Activated T-helper 1 cell treated with anti-CD3 and anti-CD28 coated beads, Interleukin-12 subunit alpha, Interleukin-12 subunit beta, Interleukin-2, Interleukin-4 antibody, amounts not matched to agents 30 ng/mL and 10 ng/mL and 1 ng/mL, durations not matched to agents 14 hours and 24 hours and 36 hours (primary cell): ENCODE results near the gene ZNF629. TPM values are rescaled to one million over a fixed set of nuclear protein-coding genes. Genes with fewer than 3 reads are reported as not detected.

ENCODE experiments used
- DNase-seq: peaks from one replicate; pipeline ENCODE4 v3.0.0; 2021; ENCODE audit warnings: low spot score
- H3K27ac Mint-ChIP-seq: one replicate; pipeline ENCODE4 v1.8.0; 2021; ENCODE audit warnings: mild to moderate bottlenecking, mixed read lengths
- H3K27me3 Mint-ChIP-seq: one replicate; pipeline ENCODE4 v1.8.0; 2022; ENCODE audit warnings: mild to moderate bottlenecking, moderate library complexity, mixed read lengths; ENCODE audit not compliant: insufficient read depth
- H3K36me3 Mint-ChIP-seq: one replicate; pipeline ENCODE4 v1.8.0; 2021; ENCODE audit warnings: low read depth, mixed read lengths
- H3K4me1 Mint-ChIP-seq: one replicate; pipeline ENCODE4 v1.8.0; 2021; ENCODE audit warnings: low read depth, mixed read lengths
- H3K4me3 Mint-ChIP-seq: one replicate; pipeline ENCODE4 v1.8.0; 2021; ENCODE audit warnings: mild to moderate bottlenecking, moderate library complexity, mixed read lengths
- H3K9me3 Mint-ChIP-seq: one replicate; pipeline ENCODE4 v1.8.0; 2021; ENCODE audit warnings: mixed read lengths
- intact Hi-C: fragments of 100-400 bp; cut with micrococcal nuclease; formaldehyde crosslinking; loops from one replicate; pipeline ENCODE4 v1.15.1; 2024
- total RNA-seq: library from RNA; stranded (reverse); gene quantifications from 2 replicates; pipeline ENCODE4 v1.2.3, GENCODE V29; 2022

ZNF629 gene
- total RNA-seq, 1 donor from 2014 or later, result 2.7 TPM

DNA sequence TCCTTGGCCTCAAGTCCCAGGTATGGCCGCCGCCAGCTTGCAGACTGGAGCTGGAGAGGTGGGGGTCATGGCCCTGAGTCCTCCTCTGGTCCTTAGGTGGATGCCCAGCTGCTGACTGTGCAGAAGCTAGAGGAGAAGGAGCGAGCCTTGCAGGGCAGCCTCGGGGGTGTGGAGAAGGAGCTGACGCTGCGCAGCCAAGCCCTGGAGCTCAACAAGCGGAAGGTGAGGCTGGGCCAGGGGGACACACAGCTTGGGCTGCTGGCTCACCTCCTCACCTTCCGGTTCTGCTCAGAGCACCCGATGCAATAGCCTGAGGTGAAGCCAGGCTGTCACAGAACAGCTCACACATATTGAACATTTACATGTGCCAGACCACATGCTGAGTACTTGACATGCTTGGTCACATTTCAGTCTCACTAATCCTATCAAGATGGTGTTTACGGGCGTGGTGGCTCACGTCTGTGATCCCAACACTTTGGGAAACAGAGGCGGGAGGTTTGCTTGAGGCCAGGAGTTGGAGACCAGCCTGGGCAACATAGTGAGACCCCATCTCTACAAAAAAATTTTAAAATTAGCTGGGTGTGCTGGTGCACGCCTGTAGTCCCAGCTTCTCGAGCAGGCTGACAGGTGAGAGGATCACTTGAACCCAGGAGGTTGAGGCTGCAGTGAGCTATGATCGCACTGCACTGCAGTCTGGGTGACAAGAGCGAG lies 17.5 kb downstream of the ZNF629 start:
- Mint-ChIP-seq H3K4me3 (no peak overlapping the region), H3K27me3 (no peaks in the 10 kb centered on the region), H3K27ac (no peak overlapping the region), H3K36me3 (peaks cover 53% of the 10 kb centered on the region), H3K4me1 (peaks cover 10% of the 10 kb centered on the region), H3K9me3 (no peaks in the 10 kb centered on the region)
- intact Hi-C loops, result no loop called here
- no peak for DNase-seq

DNA sequence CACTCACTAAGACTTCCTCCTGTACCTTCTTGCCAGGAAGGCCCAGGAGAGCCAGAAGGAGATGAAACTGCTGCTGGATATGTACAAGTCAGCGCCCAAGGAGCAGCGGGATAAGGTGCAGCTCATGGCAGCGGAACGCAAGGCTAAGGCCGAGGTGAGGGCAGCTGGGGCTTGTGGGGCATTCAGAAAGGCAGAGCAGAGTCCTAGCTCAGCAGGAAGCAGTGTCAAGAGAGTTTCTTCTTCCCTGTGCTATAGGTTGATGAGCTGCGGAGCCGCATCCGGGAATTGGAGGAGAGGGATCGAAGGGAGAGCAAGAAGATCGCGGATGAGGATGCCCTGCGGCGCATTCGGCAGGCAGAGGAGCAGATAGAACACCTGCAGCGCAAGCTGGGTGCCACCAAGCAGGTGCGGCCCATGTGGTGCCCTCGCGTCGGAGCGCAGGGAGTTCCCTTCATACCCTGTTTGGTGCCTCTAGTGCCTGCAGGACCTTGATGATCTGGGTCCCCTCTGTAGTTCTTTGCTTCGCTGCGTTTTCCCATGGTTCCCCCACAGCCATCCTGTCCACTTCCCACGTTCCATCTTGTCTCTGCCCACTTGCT lies 18.3 kb downstream of the ZNF629 start:
- no peaks in the 10 kb centered on the region for H3K9me3 Mint-ChIP-seq
- H3K4me1 Mint-ChIP-seq, result peaks cover 14% of the 10 kb centered on the region
- intact Hi-C loops, result no loop called here
- H3K36me3 Mint-ChIP-seq, result peaks cover 53% of the 10 kb centered on the region
- H3K27me3 Mint-ChIP-seq, result no peaks in the 10 kb centered on the region
- DNase-seq, result no peak
- no peak overlapping the region for H3K27ac Mint-ChIP-seq
- no peak overlapping the region for H3K4me3 Mint-ChIP-seq

DNA sequence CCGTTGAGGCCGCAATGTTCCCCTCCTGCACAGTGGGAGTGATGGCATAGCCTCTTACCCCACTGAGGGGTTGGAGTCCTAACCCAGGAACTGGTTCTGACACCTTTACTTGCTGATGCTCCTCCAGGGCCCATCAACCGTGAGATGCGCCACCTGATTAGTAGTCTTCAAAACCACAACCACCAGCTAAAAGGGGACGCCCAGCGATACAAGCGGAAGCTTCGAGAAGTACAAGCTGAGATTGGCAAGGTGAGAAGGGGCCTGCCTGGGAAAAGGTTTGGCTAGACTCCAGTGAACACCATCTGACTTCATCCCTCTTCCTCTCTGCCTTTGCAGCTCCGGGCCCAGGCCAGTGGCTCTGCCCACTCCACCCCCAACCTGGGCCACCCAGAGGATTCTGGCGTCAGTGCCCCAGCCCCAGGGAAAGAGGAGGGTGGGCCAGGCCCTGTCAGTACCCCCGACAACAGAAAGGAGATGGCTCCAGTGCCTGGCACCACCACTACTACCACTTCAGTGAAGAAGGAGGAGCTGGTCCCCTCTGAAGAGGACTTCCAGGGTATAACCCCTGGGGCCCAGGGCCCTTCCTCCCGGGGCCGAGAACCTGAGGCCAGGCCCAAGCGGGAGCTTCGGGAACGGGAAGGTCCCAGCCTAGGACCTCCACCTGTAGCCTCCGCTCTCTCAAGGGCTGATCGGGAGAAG lies 19.1 kb downstream of the ZNF629 start:
- H3K4me3 Mint-ChIP-seq, result no peak overlapping the region
- no peaks in the 10 kb centered on the region for H3K9me3 Mint-ChIP-seq
- no peaks in the 10 kb centered on the region for H3K27me3 Mint-ChIP-seq
- no peak overlapping the region for H3K27ac Mint-ChIP-seq
- H3K36me3 Mint-ChIP-seq, result peaks cover 51% of the 10 kb centered on the region
- intact Hi-C loops, result no loop called here
- peaks cover 17% of the 10 kb centered on the region for H3K4me1 Mint-ChIP-seq
- DNase-seq, result no peak

DNA sequence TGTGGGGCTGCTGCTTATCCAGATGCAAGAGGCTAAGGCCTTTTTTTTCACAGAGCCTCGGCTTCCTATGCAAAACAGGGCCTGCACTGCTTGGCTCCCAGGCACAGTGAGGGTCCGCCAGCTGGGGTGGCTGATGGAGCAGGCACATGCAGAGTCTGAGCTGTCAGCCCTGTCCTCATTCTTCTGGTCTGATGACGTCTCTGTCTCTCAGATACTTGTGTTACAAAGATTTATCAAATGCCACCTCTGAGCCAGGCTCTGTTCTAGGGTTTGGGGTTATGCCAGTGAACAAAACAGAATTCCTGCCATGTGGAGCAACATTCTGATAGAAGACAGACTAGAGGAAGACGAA lies 20.1 kb downstream of the ZNF629 start:
- no peaks in the 10 kb centered on the region for H3K27me3 Mint-ChIP-seq
- H3K4me1 Mint-ChIP-seq, result peaks cover 16% of the 10 kb centered on the region
- H3K27ac Mint-ChIP-seq, result no peak overlapping the region
- no peaks in the 10 kb centered on the region for H3K9me3 Mint-ChIP-seq
- intact Hi-C loops, result no loop called here
- no peak for DNase-seq
- H3K4me3 Mint-ChIP-seq, result no peak overlapping the region
- peaks cover 45% of the 10 kb centered on the region for H3K36me3 Mint-ChIP-seq

DNA sequence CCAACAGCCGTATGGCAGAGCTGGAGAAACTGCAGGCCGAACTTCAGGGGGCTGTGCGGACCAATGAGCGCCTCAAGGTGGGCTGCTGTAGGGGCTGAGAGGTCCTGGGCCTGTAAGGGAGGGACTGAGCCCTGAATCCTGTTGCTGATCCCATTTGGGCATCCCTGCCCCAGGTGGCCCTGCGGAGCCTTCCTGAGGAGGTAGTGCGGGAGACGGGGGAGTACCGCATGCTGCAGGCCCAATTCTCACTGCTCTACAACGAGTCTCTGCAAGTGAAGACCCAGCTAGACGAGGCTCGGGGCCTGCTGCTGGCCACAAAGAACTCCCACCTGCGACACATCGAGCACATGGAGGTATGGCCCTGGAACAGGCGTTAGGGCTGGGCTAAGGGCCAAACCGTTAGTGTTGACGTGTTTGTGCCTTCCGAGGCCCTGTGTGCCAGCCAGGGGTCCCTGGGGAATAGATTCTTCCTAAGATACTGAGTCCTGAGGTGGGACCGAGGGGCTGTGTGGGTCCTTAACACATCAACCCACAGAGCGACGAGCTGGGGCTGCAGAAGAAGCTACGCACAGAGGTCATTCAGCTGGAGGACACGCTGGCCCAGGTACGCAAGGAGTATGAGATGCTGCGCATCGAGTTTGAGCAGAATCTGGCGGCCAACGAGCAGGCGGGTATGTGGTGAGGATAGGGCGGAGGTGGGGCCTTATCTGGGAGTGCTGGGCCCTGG lies 20.6 kb downstream of the ZNF629 start:
- no peak for DNase-seq
- H3K4me3 Mint-ChIP-seq, result no peak overlapping the region
- H3K36me3 Mint-ChIP-seq, result peaks cover 44% of the 10 kb centered on the region
- H3K4me1 Mint-ChIP-seq, result peaks cover 16% of the 10 kb centered on the region
- H3K27ac Mint-ChIP-seq, result no peak overlapping the region
- intact Hi-C loops, result no loop called here
- H3K9me3 Mint-ChIP-seq, result no peaks in the 10 kb centered on the region
- no peaks in the 10 kb centered on the region for H3K27me3 Mint-ChIP-seq

DNA sequence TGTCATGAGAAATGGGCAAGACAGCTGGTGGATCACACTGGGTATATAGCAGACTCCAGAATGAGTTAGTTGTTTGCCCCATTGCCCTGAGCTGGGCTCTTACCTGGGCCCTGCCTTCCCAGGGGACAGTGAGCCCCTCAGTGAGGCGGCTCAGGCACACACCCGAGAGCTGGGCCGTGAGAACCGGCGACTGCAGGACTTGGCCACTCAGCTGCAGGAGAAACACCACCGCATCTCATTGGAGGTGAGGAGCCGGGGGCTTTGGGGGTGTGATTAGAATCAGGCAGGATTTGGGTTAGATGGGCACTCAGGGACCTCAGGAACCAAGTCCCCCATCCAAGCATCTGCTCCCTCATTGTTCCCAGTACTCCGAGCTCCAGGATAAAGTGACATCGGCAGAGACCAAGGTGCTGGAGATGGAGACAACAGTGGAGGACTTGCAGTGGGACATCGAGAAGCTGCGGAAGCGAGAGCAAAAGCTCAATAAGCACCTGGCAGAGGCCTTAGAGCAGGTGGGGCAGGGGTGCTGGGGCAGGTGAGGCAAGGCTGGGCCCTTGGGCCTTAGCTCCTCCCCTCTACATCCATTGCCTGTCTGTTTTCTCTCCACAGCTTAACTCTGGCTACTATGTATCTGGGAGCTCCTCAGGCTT lies 22.1 kb downstream of the ZNF629 start:
- Mint-ChIP-seq H3K9me3 (no peaks in the 10 kb centered on the region), H3K36me3 (peaks cover 41% of the 10 kb centered on the region), H3K4me1 (peaks cover 28% of the 10 kb centered on the region), H3K4me3 (no peak overlapping the region), H3K27me3 (no peaks in the 10 kb centered on the region), H3K27ac (no peak overlapping the region)
- no peak for DNase-seq
- intact Hi-C loops, result loop anchor here (5.0 kb wide), 2 partner anchors 132 to 307 kb away; partner anchors contain the start of genes CTF1, ZNF646 and ZNF668

DNA sequence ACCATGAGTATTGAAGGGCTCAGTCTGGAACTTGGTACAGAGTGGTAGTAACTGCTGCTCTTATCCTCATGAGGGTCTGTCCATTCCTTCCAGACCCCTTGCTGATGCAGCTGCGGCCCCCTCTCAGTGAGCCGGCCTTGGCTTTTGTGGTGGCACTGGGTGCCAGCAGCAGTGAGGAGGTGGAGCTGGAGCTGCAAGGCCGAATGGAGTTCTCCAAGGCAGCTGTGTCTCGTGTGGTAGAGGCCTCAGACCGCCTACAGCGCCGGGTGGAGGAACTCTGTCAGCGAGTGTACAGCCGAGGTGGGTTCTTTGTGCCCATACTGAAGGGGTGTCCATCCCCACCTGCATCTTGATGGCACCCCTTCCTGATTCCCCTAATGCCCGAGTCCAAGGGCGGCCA lies 22.9 kb downstream of the ZNF629 start:
- Mint-ChIP-seq H3K4me3 (peak overlapping the region; percentile 93), H3K4me1 (peaks cover 28% of the 10 kb centered on the region), H3K27me3 (no peaks in the 10 kb centered on the region), H3K9me3 (no peaks in the 10 kb centered on the region), H3K36me3 (peaks cover 36% of the 10 kb centered on the region), H3K27ac (no peak overlapping the region)
- no peak for DNase-seq
- intact Hi-C loops, result loop anchor here (5.0 kb wide), 2 partner anchors 133 to 308 kb away; partner anchors contain the start of genes CTF1, ZNF646 and ZNF668

DNA sequence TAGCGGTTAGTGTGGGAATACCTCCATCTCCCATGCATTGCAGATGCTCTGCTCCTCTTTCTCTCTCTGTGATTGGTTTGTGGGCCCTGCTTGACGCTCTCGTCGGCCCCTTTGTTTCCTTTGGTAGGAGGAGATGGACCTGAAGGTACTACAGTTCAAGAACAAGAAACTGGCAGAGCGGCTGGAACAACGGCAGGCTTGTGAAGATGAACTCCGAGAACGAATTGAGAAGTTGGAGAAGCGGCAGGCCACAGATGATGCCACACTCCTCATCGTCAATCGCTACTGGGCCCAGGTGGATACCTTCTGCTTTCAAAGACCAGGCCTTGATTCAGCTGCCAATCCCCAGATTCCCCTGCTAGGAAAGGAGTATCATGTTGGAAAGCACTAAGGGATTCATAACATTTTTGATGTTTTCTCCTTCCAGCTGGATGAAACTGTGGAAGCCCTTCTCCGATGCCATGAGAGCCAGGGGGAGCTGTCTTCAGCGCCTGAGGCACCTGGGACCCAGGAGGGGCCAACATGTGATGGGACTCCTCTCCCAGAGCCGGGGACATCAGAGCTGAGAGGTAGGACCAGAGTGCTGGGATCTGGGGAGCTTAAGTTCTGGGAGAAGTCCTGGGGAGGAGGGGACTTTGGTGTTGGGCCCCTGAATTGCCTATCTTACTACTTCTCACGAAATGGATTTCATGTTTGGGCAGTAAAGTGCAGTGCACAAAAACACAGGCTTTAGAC lies 23.8 kb downstream of the ZNF629 start:
- H3K9me3 Mint-ChIP-seq, result no peaks in the 10 kb centered on the region
- H3K4me1 Mint-ChIP-seq, result peaks cover 28% of the 10 kb centered on the region
- intact Hi-C loops, result loop anchor here (1.0 to 5.0 kb wide), 8 partner anchors 12 to 309 kb away; partner anchors contain the start of genes CTF1, FBRS, FBXL19 and PHKG2
- peak overlapping the region; percentile 82 for H3K27ac Mint-ChIP-seq
- peaks cover 28% of the 10 kb centered on the region for H3K36me3 Mint-ChIP-seq
- H3K27me3 Mint-ChIP-seq, result no peaks in the 10 kb centered on the region
- H3K4me3 Mint-ChIP-seq, result peak overlapping the region; percentile 93
- no peak for DNase-seq

DNA sequence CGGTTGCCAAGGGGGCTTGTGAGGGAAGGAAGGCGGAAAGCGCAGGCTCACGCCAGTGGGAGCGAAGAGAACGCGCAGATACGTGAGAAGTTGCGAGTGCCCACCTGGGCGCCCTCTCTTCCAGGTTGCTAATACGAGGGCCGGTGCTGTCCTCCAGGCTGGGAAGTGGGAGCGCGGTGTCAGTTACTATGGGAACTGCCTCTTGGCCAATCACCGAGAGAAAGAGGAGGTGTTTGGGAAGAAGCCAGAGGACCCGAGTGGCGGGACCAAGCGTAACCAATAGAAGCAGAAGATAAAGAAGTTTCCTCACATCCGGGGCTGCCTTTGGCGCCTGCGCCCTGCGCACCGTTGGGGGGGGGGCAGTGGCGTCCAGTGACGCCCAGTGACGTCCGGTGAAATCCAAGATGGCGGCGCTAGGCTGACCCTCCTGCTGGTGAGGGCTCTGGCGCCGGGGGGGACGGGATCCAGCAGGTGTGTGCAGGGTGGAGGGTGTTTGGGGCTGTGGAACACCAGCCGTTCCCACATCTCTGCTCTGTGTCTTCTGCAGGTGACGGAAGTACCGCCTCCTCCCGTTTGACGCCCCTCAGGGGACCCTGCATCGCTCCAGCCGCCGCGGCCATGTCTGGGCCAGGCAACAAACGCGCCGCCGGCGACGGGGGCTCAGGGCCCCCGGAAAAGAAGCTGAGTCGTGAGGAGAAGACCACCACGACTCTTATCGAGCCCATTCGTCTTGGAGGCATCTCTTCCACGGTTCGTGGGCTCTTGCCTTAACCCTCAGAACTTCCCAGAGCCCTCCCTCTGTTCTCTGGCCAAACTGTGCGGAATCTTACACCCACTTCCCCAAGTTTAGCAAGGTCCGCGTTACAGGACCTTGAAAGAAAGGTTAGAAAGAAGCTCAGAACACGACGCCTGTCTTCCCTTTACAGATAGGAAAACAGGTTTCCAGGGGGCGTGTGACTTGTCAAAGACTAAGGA lies 24.8 kb downstream of the ZNF629 start, which contains the start of the genes CFAP119 and RNF40:
Gene CFAP119 (minus strand): TSS at position 135 of the 975 bp plus-strand sequence. CDS start 314 bp downstream, outside the sequence.
Gene RNF40 (plus strand): TSS at position 395 of the 975 bp plus-strand sequence. CDS start 224 bp downstream, at position 619.
- Mint-ChIP-seq H3K27ac (peak within 1 kb of the TSS; percentile 82), H3K4me1 (peaks cover 28% of the 10 kb centered on the region), H3K36me3 (peaks cover 28% of the 10 kb centered on the region), H3K27me3 (no peaks in the 10 kb centered on the region), H3K9me3 (no peaks in the 10 kb centered on the region), H3K4me3 (peak within 1 kb of the TSS; percentile 93)
- intact Hi-C loops, result loop anchor here (1.0 to 5.0 kb wide), 8 partner anchors 13 to 310 kb away; partner anchors contain the start of genes CTF1, FBRS, FBXL19 and PHKG2
- DNase-seq, result peak; percentile 95

DNA sequence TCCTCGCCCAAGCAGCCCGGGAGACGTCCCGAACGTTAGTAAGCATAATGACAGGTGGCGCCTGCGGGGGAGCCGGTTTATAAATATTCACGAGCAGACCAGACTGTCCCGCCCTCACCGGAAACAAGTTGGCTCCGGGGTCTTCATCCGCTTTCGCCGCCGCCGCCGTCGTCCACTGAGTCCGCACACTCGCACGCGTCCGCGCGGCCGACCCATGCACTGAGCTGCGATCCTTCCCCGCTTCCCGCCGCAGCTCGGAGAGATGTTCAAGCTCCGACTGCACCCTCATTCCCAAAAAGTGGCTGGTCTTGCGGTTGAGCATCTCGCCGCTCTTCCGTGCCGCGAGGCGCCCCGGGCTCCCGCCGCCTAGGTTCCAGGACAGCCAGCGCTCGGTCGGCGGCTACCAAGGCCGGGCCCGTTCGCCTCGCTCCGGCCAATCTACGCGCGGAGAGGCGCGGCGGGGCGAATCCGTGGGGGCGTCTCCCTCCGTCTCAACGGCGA lies 25.5 kb downstream of the ZNF629 start:
- Mint-ChIP-seq H3K27ac (peak overlapping the region; percentile 82), H3K9me3 (no peaks in the 10 kb centered on the region), H3K36me3 (peaks cover 23% of the 10 kb centered on the region)

More for the DNA sequence above, 25.5 kb downstream of the ZNF629 start:
- intact Hi-C loops, result loop anchor here (5.0 kb wide), 2 partner anchors 136 to 311 kb away; partner anchors contain the start of genes CTF1, ZNF646 and ZNF668
- peak; percentile 17 for DNase-seq
- Mint-ChIP-seq H3K4me1 (peaks cover 28% of the 10 kb centered on the region), H3K4me3 (peak overlapping the region; percentile 93), H3K27me3 (no peaks in the 10 kb centered on the region)
